Activated CD4-positive, alpha-beta T cell treated with anti-CD3 and anti-CD28 coated beads for 36 hours (primary cell): Measurements from ENCODE around the gene IFNA13. TPM values are rescaled to one million over a fixed set of nuclear protein-coding genes. Genes with fewer than 3 reads are reported as not detected.
A peak's percentile ranks its signal among the peaks of the same experiment; 100 is the strongest.
"Not testable (repeated sequence)": the region's sequence is repeated elsewhere in the genome, so short reads cannot be mapped to it uniquely, and the experiment has no call there.

ENCODE experiments used
- ATAC-seq: fragments of 200-7000 bp; cut with Tn5 transposase; one replicate; pipeline ENCODE4 v1.10.0; 2021; ENCODE audit warnings: mild to moderate bottlenecking, moderate library complexity
- CTCF ChIA-PET: fragments of 350-600 bp; sonication (Branson Sonifier 250); formaldehyde crosslinking; loops from one replicate; lab custom pipeline; 2021; ENCODE audit warnings: antibody characterized with exemption; lab: Charles Lee
- POLR2A ChIA-PET: fragments of 350-600 bp; sonication (Branson Sonifier 250); formaldehyde crosslinking; loops from one replicate; lab custom pipeline; 2021; ENCODE audit warnings: antibody characterized with exemption, inconsistent platforms; lab: Charles Lee
- DNase-seq: peaks from one replicate; pipeline ENCODE4 v3.0.0-alpha.2; 2020
- H3K27ac Mint-ChIP-seq: one replicate; pipeline ENCODE4 v1.8.0; 2021; ENCODE audit warnings: mixed read lengths
- H3K27me3 Mint-ChIP-seq: one replicate; pipeline ENCODE4 v1.8.0; 2021; ENCODE audit warnings: mixed read lengths
- H3K36me3 Mint-ChIP-seq: one replicate; pipeline ENCODE4 v1.8.0; 2021; ENCODE audit warnings: low read depth, mixed read lengths
- H3K4me1 Mint-ChIP-seq: one replicate; pipeline ENCODE4 v1.8.0; 2021; ENCODE audit warnings: mixed read lengths
- H3K4me3 Mint-ChIP-seq: one replicate; pipeline ENCODE4 v1.8.0; 2021; ENCODE audit warnings: mild to moderate bottlenecking, moderate library complexity, mixed read lengths
- H3K9me3 Mint-ChIP-seq: one replicate; pipeline ENCODE4 v1.8.0; 2021; ENCODE audit warnings: low read depth, mixed read lengths
- intact Hi-C, 2 experiments: fragments of 100-400 bp; cut with DNase I in 1 of 2; cut with micrococcal nuclease in 1 of 2; formaldehyde crosslinking; loops; one replicate each; pipeline versions ENCODE4 v1.14.2 to v1.15.1; 2022 to 2024; cut with DNase I, micrococcal nuclease
- total RNA-seq, 2 experiments: library from RNA; stranded (reverse); gene quantifications; one replicate each; pipeline ENCODE4 v1.2.3, GENCODE V29; 2021

Gene IFNA13
- total RNA-seq, 2 experiments from 2014 or later, result not detected

- ChIA-PET POLR2A (interaction anchor here (0.6 kb wide), 1 partner anchor 351 kb away, joined by 3 read pairs; no protein-coding TSS in a partner anchor), CTCF (interaction anchor here (0.6 to 2.8 kb wide), 7 partner anchors 7 to 147 kb away, joined by 3 to 12 read pairs (median 5); no protein-coding TSS in a partner anchor)
- Mint-ChIP-seq H3K27ac (no peak overlapping the region), H3K36me3 (no peaks in the 10 kb centered on the region), H3K4me3 (no peak overlapping the region), H3K9me3 (no peaks in the 10 kb centered on the region), H3K4me1 (peaks cover 24% of the 10 kb centered on the region), H3K27me3 (peaks cover 54% of the 10 kb centered on the region)
- ATAC-seq (no peak), DNase-seq (no peak)
- intact Hi-C loops, result loop anchor here (5.0 kb wide), 2 partner anchors 42 to 202 kb away; no protein-coding TSS in a partner anchor
Measured at GRCh38 chr9:21398955-21399489, 31.2 kb upstream of the IFNA13 start.

- CTCF ChIA-PET, result interaction anchor here (0.5 to 7.0 kb wide), 33 partner anchors 9 to 1663 kb away, joined by 3 to 95 read pairs (median 4); partner anchors contain the start of genes IFNA8 and KLHL9
- Mint-ChIP-seq H3K4me1 (peaks cover 15% of the 10 kb centered on the region), H3K9me3 (no peaks in the 10 kb centered on the region), H3K27ac (peak overlapping the region; percentile 66), H3K36me3 (no peaks in the 10 kb centered on the region), H3K27me3 (peaks cover 47% of the 10 kb centered on the region), H3K4me3 (peak overlapping the region; percentile 52)
- POLR2A ChIA-PET, result no interaction called here
- ATAC-seq, result peak; percentile 74
- DNase-seq, result peak; percentile 78
- intact Hi-C loops, result loop anchor here (1.0 to 5.0 kb wide), 5 partner anchors 39 to 199 kb away; partner anchors contain the start of gene KLHL9 (in 1 of the 2)
Measured at GRCh38 chr9:21395778-21396717, 28.2 kb upstream of the IFNA13 start.

- H3K27ac Mint-ChIP-seq, result no peak overlapping the region
- no peak overlapping the region for H3K4me3 Mint-ChIP-seq
- H3K4me1 Mint-ChIP-seq, result peaks cover 8% of the 10 kb centered on the region
- H3K27me3 Mint-ChIP-seq, result peaks cover 43% of the 10 kb centered on the region
- intact Hi-C loops, result no loop called here
- H3K9me3 Mint-ChIP-seq, result no peaks in the 10 kb centered on the region
- ChIA-PET POLR2A (no interaction called here), CTCF (interaction anchor here (0.6 to 7.0 kb wide), 11 partner anchors 11 to 180 kb away, joined by 3 to 95 read pairs (median 4); partner anchors contain the start of gene KLHL9)
- H3K36me3 Mint-ChIP-seq, result no peaks in the 10 kb centered on the region
- no peak for DNase-seq
- ATAC-seq, result peak; percentile 63
Measured at GRCh38 chr9:21392270-21392669, 24.4 kb upstream of the IFNA13 start.

GRCh38 chr9:21385131-21385670 is 17.3 kb upstream of the IFNA13 start, which contains the start of gene IFNA2:
Gene IFNA2 (minus strand): TSS chr9:21385398. CDS start chr9:21385329, 69 bp downstream.
- Mint-ChIP-seq H3K36me3 (no peaks in the 10 kb centered on the region), H3K27ac (no peak within 1 kb of the TSS), H3K9me3 (no peaks in the 10 kb centered on the region), H3K4me3 (no peak within 1 kb of the TSS), H3K4me1 (peaks cover 13% of the 10 kb centered on the region), H3K27me3 (peaks cover 37% of the 10 kb centered on the region)
- ATAC-seq (no peak), DNase-seq (no peak)
- ChIA-PET CTCF (no interaction called here), POLR2A (no interaction called here)
- intact Hi-C loops, result no loop called here

GRCh38 chr9:21383627-21384026 is 15.8 kb upstream of the IFNA13 start:
- Mint-ChIP-seq H3K27ac (no peak overlapping the region), H3K4me1 (peaks cover 13% of the 10 kb centered on the region), H3K27me3 (peaks cover 35% of the 10 kb centered on the region), H3K36me3 (no peaks in the 10 kb centered on the region), H3K9me3 (no peaks in the 10 kb centered on the region), H3K4me3 (no peak overlapping the region)
- POLR2A ChIA-PET, result no interaction called here
- DNase-seq, result no peak
- CTCF ChIA-PET, result no interaction called here
- intact Hi-C loops, result no loop called here
- no peak for ATAC-seq

GRCh38 chr9:21381448-21382339 is 13.8 kb upstream of the IFNA13 start:
- Mint-ChIP-seq H3K4me1 (peaks cover 13% of the 10 kb centered on the region), H3K9me3 (no peaks in the 10 kb centered on the region), H3K36me3 (no peaks in the 10 kb centered on the region), H3K27me3 (peaks cover 37% of the 10 kb centered on the region), H3K4me3 (no peak overlapping the region), H3K27ac (no peak overlapping the region)
- POLR2A ChIA-PET, result no interaction called here
- peak; percentile 90 for ATAC-seq
- DNase-seq, result peak; percentile 18
- intact Hi-C loops, result loop anchor here (1.0 kb wide), 2 partner anchors 24 to 46 kb away; partner anchors contain the start of gene KLHL9 (in 1 of the 2)
- CTCF ChIA-PET, result interaction anchor here (0.5 to 3.5 kb wide), 6 partner anchors 10 to 55 kb away, joined by 3 to 18 read pairs (median 3); no protein-coding TSS in a partner anchor

GRCh38 chr9:21371467-21371866 is 3.6 kb upstream of the IFNA13 start:
- H3K27ac Mint-ChIP-seq, H3K4me1 Mint-ChIP-seq, CTCF ChIA-PET, intact Hi-C loops, ATAC-seq, H3K4me3 Mint-ChIP-seq, POLR2A ChIA-PET, H3K9me3 Mint-ChIP-seq, H3K36me3 Mint-ChIP-seq, DNase-seq: not testable (repeated sequence)
- peaks cover 18% of the 10 kb centered on the region for H3K27me3 Mint-ChIP-seq

- ATAC-seq, POLR2A ChIA-PET, H3K4me1 Mint-ChIP-seq, DNase-seq, H3K9me3 Mint-ChIP-seq, CTCF ChIA-PET, intact Hi-C loops, H3K36me3 Mint-ChIP-seq, H3K27ac Mint-ChIP-seq, H3K4me3 Mint-ChIP-seq: not testable (repeated sequence)
- peaks cover 31% of the 10 kb centered on the region for H3K27me3 Mint-ChIP-seq
Measured at GRCh38 chr9:21367169-21367568, 688 bp downstream of the IFNA13 start.

- CTCF ChIA-PET, result no interaction called here
- no peak overlapping the region for H3K4me3 Mint-ChIP-seq
- peaks cover 14% of the 10 kb centered on the region for H3K4me1 Mint-ChIP-seq
- DNase-seq (no peak), ATAC-seq (no peak)
- no peak overlapping the region for H3K27ac Mint-ChIP-seq
- POLR2A ChIA-PET, result no interaction called here
- no peaks in the 10 kb centered on the region for H3K36me3 Mint-ChIP-seq
- intact Hi-C loops, result no loop called here
- H3K27me3 Mint-ChIP-seq, result peaks cover 21% of the 10 kb centered on the region
- H3K9me3 Mint-ChIP-seq, result no peaks in the 10 kb centered on the region
Measured at GRCh38 chr9:21362287-21362686, 5.6 kb downstream of the IFNA13 start.
